Right renal cortex interstitium (tissue), 3 donors: ENCODE data around the gene HES2. TPM values are rescaled to one million over a fixed set of nuclear protein-coding genes. Genes with fewer than 3 reads are reported as not detected.

Experiments used
- polyA plus RNA-seq, 3 donors: library from polyadenylated mRNA; unstranded; fragments of 120-200 nt; gene quantifications; one replicate each; pipeline ENCODE4 v1.2.1, GENCODE V29; 2013; ENCODE audit not compliant: insufficient read length in 3 of 3

The HES2 gene
- polyA plus RNA-seq, 3 donors = 0.14 to 0.42 (median 0.34) TPM

Other genes with a start within 250 kb of the HES2 start
- gene CHD5, start 239.6 kb downstream of the HES2 start, polyA plus RNA-seq = under 1 TPM; 0.35 to 0.39 (median 0.37) TPM
- gene RPL22, start 220.3 kb downstream of the HES2 start, polyA plus RNA-seq = 100 to 1,000 TPM; 624 to 731 (median 653) TPM
- 10 to 100 TPM; 14.3 to 19.9 (median 17.7) TPM for gene RNF207, start 213.8 kb downstream of the HES2 start, polyA plus RNA-seq
- 10 to 100 TPM; 58.8 to 60.9 (median 60.7) TPM for gene ICMT, start 184.0 kb downstream of the HES2 start, polyA plus RNA-seq
- not detected for gene HES3, start 175.7 kb downstream of the HES2 start, polyA plus RNA-seq
- 1 to 10 TPM; 5.8 to 6.8 (median 6.5) TPM for gene GPR153, start 158.8 kb downstream of the HES2 start, polyA plus RNA-seq
- 10 to 100 TPM; 29.3 to 36.1 (median 30.4) TPM for gene ACOT7, start 26.2 kb downstream of the HES2 start, polyA plus RNA-seq
- gene ESPN, start 4.9 kb upstream of the HES2 start, polyA plus RNA-seq = 10 to 100 TPM; 10.4 to 14.4 (median 12.2) TPM
- 1 to 10 TPM; 7.0 to 9.2 (median 8.6) TPM for gene TNFRSF25, start 46.3 kb upstream of the HES2 start, polyA plus RNA-seq
- 10 to 100 TPM in 2 of 3 donors, 1 to 10 TPM in 1; 9.1 to 11.1 (median 10.2) TPM for gene PLEKHG5, start 71.7 kb upstream of the HES2 start, polyA plus RNA-seq
- gene NOL9, start 134.6 kb upstream of the HES2 start, polyA plus RNA-seq = 10 to 100 TPM; 14.8 to 15.9 (median 15.1) TPM
- gene TAS1R1, start 135.4 kb upstream of the HES2 start, polyA plus RNA-seq = under 1 TPM in 2 of 3 donors, not detected in 1; 0.08 to 0.17 TPM
- gene ZBTB48, start 160.1 kb upstream of the HES2 start, polyA plus RNA-seq = 10 to 100 TPM; 24.0 to 28.5 (median 26.6) TPM
- 10 to 100 TPM; 12.3 to 14.5 (median 13.2) TPM for gene KLHL21, start 182.9 kb upstream of the HES2 start, polyA plus RNA-seq
- gene PHF13, start 193.8 kb upstream of the HES2 start, polyA plus RNA-seq = 10 to 100 TPM; 23.5 to 25.0 (median 23.6) TPM
- 10 to 100 TPM; 16.7 to 18.4 (median 16.8) TPM for gene THAP3, start 204.9 kb upstream of the HES2 start, polyA plus RNA-seq